HG03469 (cell line): ENCODE data around the gene SYNGR1.
"Not testable (repeated sequence)": the region's sequence is repeated elsewhere in the genome, so short reads cannot be mapped to it uniquely, and the experiment has no call there.

Source experiments
- ATAC-seq: cut with Tn5 transposase; IDR thresholded peaks from one replicate; pipeline ENCODE4 v1.9.1; 2021; ENCODE audit warnings: mild to moderate bottlenecking, moderate library complexity, moderate number of reproducible peaks; ENCODE audit not compliant: unreplicated experiment

The SYNGR1 gene

GRCh38 chr22:39401301-39401631, 51.5 kb downstream of the SYNGR1 start:
- ATAC-seq: no peak

GRCh38 chr22:39405346-39406085, 55.7 kb downstream of the SYNGR1 start:
- ATAC-seq: no peak

- no peak for ATAC-seq
Observed at GRCh38 chr22:39408173-39408572, 58.4 kb downstream of the SYNGR1 start.

- no peak for ATAC-seq
Observed at GRCh38 chr22:39408807-39409206, 59.0 kb downstream of the SYNGR1 start.

- ATAC-seq: no peak
Observed at GRCh38 chr22:39409516-39410029, 59.8 kb downstream of the SYNGR1 start.

GRCh38 chr22:39410264-39410663, 60.5 kb downstream of the SYNGR1 start:
- no peak for ATAC-seq

- not testable (repeated sequence) for ATAC-seq
Observed at GRCh38 chr22:39411828-39412365, 62.1 kb downstream of the SYNGR1 start.

GRCh38 chr22:39413204-39413603, 63.4 kb downstream of the SYNGR1 start:
- ATAC-seq: not testable (repeated sequence)

- no peak for ATAC-seq
Observed at GRCh38 chr22:39414377-39414776, 64.6 kb downstream of the SYNGR1 start.

- ATAC-seq: no peak
Observed at GRCh38 chr22:39414886-39415285, 65.1 kb downstream of the SYNGR1 start.

- no peak for ATAC-seq
Observed at GRCh38 chr22:39415506-39415905, 65.7 kb downstream of the SYNGR1 start.

- no peak for ATAC-seq
Observed at GRCh38 chr22:39416319-39416718, 66.5 kb downstream of the SYNGR1 start.

- no peak for ATAC-seq
Observed at GRCh38 chr22:39417641-39418040, 67.8 kb downstream of the SYNGR1 start.

- no peak for ATAC-seq
Observed at GRCh38 chr22:39418696-39419095, 68.9 kb downstream of the SYNGR1 start.

- no peak for ATAC-seq
Observed at GRCh38 chr22:39419096-39419495, 69.3 kb downstream of the SYNGR1 start.

- ATAC-seq: no peak
Observed at GRCh38 chr22:39419911-39420310, 70.1 kb downstream of the SYNGR1 start.

GRCh38 chr22:39421691-39422090, 71.9 kb downstream of the SYNGR1 start:
- no peak for ATAC-seq

GRCh38 chr22:39422101-39422500, 72.3 kb downstream of the SYNGR1 start:
- ATAC-seq: no peak

GRCh38 chr22:39422721-39423120, 72.9 kb downstream of the SYNGR1 start:
- ATAC-seq: no peak

- ATAC-seq: no peak
Observed at GRCh38 chr22:39423976-39424375, 74.2 kb downstream of the SYNGR1 start.

- ATAC-seq: no peak
Observed at GRCh38 chr22:39426380-39427043, 76.7 kb downstream of the SYNGR1 start.
